HCT116 (cell line): ENCODE data around the gene TOGARAM1. TPM values are rescaled to one million over a fixed set of nuclear protein-coding genes. Genes with fewer than 3 reads are reported as not detected.

Source experiments
- ATAC-seq: fragments of 200-7000 bp; cut with Tn5 transposase; 2 replicates; pipeline ENCODE4 v1.9.1; 2020; ENCODE audit warnings: mild to moderate bottlenecking, moderate library complexity
- BruUV-seq: library from RNA; stranded (reverse); fragments of 400-500 nt; replicated peaks from 2 replicates; lab custom pipeline; 2021; lab: Mats Ljungman, UMichigan
- CTCF ChIA-PET: fragments of 300-600 bp; sonication (Branson Sonifier 250); formaldehyde crosslinking; loops from one replicate; lab custom pipeline; 2021; ENCODE audit warnings: antibody characterized with exemption; lab: Charles Lee
- POLR2A ChIA-PET: fragments of 300-600, 350-600 bp; sonication (Branson Sonifier 250); formaldehyde crosslinking; loops from one replicate; lab custom pipeline; 2021; ENCODE audit warnings: antibody characterized with exemption; lab: Charles Lee
- RAD21 ChIA-PET, 2 experiments: fragments of 300-600 bp; sonication (Branson Sonifier 250); formaldehyde crosslinking; loops; one replicate each; lab custom pipeline; 2023; ENCODE audit warnings: low total read pairs in 2 of 2; ENCODE audit not compliant: uncharacterized antibody in 2 of 2, unreplicated experiment in 2 of 2, low non-redundant PET in 1 of 2; lab: Charles Lee
- DNase-seq: peaks from one replicate; pipeline ENCODE4 v3.0.0-alpha.2; 2010; ENCODE audit warnings: low read depth, low spot score
- H2AFZ ChIP-seq: fragments of 200-600 bp; shearing (Covaris generic), sonication (generic); 2 replicates; pipeline ENCODE4 v1.6.1; 2017; ENCODE audit warnings: low read depth, mixed run types, mixed read lengths, antibody characterized with exemption, low read length; ENCODE audit not compliant: poor library complexity, severe bottlenecking
- H3K27ac ChIP-seq: 2 replicates; pipeline ENCODE4 v1.5.1; 2012; ENCODE audit warnings: low read depth, low read length
- H3K27me3 ChIP-seq: fragments of 200-600 bp; sonication (generic); 2 replicates; pipeline ENCODE4 v1.6.1; 2016; ENCODE audit warnings: mixed run types, low read length, mixed read lengths; ENCODE audit not compliant: insufficient read depth
- H3K36me3 ChIP-seq, 2 experiments: fragments of 200-500 bp in 1 of 2; fragments of 200-600 bp in 1 of 2; sonication (Bioruptor generic) in 1 of 2; sonication (generic) in 1 of 2; 2 replicates each; pipeline versions ENCODE4 v1.5.1 to v1.6.1; 2014 to 2016; ENCODE audit warnings: low read length in 2 of 2, inconsistent platforms in 1 of 2, mixed read lengths in 1 of 2, mixed run types in 1 of 2; ENCODE audit not compliant: insufficient read depth in 2 of 2, control insufficient read depth in 1 of 2
- H3K4me1 ChIP-seq, 2 experiments: fragments of 200-600 bp in 1 of 2; sonication (generic) in 1 of 2; 2 replicates each; pipeline versions ENCODE4 v1.5.1 to v1.6.1; 2012 to 2017; ENCODE audit warnings: low read length in 2 of 2, inconsistent platforms in 1 of 2, mild to moderate bottlenecking in 1 of 2, mixed read lengths in 1 of 2, mixed run types in 1 of 2, moderate library complexity in 1 of 2; ENCODE audit not compliant: insufficient read depth in 2 of 2, control insufficient read depth in 1 of 2
- H3K4me2 ChIP-seq: fragments of 200-600 bp; sonication (generic); 2 replicates; pipeline ENCODE4 v1.6.1; 2017; ENCODE audit warnings: mixed run types, low read length, mixed read lengths
- H3K4me3 ChIP-seq, 2 experiments: fragments of 200-600 bp in 1 of 2; sonication (generic) in 1 of 2; replicated peaks in 1 of 2; 2 replicates each; pipeline ENCODE4 v1.5.1; 2011 to 2016; ENCODE audit warnings: low read length in 2 of 2, control low read depth in 1 of 2, low read depth in 1 of 2, mild to moderate bottlenecking in 1 of 2, mixed read lengths in 1 of 2, mixed run types in 1 of 2
- H3K79me2 ChIP-seq: fragments of 200-600 bp; sonication (generic); 2 replicates; pipeline ENCODE4 v1.6.1; 2017; ENCODE audit warnings: mild to moderate bottlenecking, mixed run types, low read length, moderate library complexity, mixed read lengths; ENCODE audit not compliant: insufficient read depth
- H3K9ac ChIP-seq: fragments of 200-600 bp; sonication (generic); 2 replicates; pipeline ENCODE4 v1.6.1; 2016; ENCODE audit warnings: low read length, mixed read lengths
- H3K9me2 ChIP-seq: fragments of 200-600 bp; sonication (generic), shearing (Covaris generic); 2 replicates; pipeline ENCODE4 v1.6.1; 2017; ENCODE audit warnings: mixed run types, mild to moderate bottlenecking, moderate library complexity; ENCODE audit not compliant: insufficient read depth
- H3K9me3 ChIP-seq, 2 experiments: fragments of 200-500 bp in 1 of 2; fragments of 200-600 bp in 1 of 2; sonication (Bioruptor generic) in 1 of 2; sonication (generic) in 1 of 2; 2 replicates each; pipeline ENCODE4 v1.6.1; 2014 to 2017; ENCODE audit warnings: low read length in 2 of 2, mixed read lengths in 2 of 2, inconsistent platforms in 1 of 2, low read depth in 1 of 2, mild to moderate bottlenecking in 1 of 2, mixed run types in 1 of 2, moderate library complexity in 1 of 2; ENCODE audit not compliant: control insufficient read depth in 1 of 2, insufficient read depth in 1 of 2
- H4K20me1 ChIP-seq: fragments of 200-600 bp; sonication (generic), shearing (Covaris generic); 2 replicates; pipeline ENCODE4 v1.6.1; 2017; ENCODE audit warnings: mixed run types, mild to moderate bottlenecking, moderate library complexity; ENCODE audit not compliant: insufficient read depth
- CBX3 ChIP-seq: IDR thresholded peaks from 2 replicates; pipeline ENCODE4 v1.6.1; 2012; ENCODE audit warnings: low read depth
- CTCF ChIP-seq, 3 experiments: fragments of 200-600 bp in 1 of 3; sonication (generic) in 1 of 3; IDR thresholded peaks in 2 of 3; conservative IDR thresholded peaks in 1 of 3; 2 replicates each; pipeline ENCODE4 v1.5.1; 2012 to 2017; ENCODE audit warnings: low read depth in 2 of 3, low read length in 2 of 3, antibody characterized with exemption in 1 of 3, borderline replicate concordance in 1 of 3, control low read depth in 1 of 3, mild to moderate bottlenecking in 1 of 3, mixed read lengths in 1 of 3, mixed run types in 1 of 3, moderate library complexity in 1 of 3; ENCODE audit not compliant: insufficient read depth in 1 of 3
- EGR1 ChIP-seq: IDR thresholded peaks from 2 replicates; pipeline ENCODE4 v1.6.1; 2012; ENCODE audit warnings: low read depth
- ELF1 ChIP-seq: IDR thresholded peaks from 2 replicates; pipeline ENCODE4 v1.6.1; 2012; ENCODE audit warnings: low read depth, borderline replicate concordance
- EZH2 ChIP-seq: fragments of 200-600 bp; sonication (generic); IDR thresholded peaks from 2 replicates; pipeline ENCODE4 v1.6.1; 2017; ENCODE audit warnings: antibody characterized with exemption, mixed run types
- POLR2AphosphoS5 ChIP-seq: IDR thresholded peaks from 2 replicates; pipeline ENCODE4 v1.6.1; 2011; ENCODE audit warnings: mild to moderate bottlenecking, low read depth, low read length, moderate library complexity
- RAD21 ChIP-seq: IDR thresholded peaks from 2 replicates; pipeline ENCODE4 v1.6.1; 2012; ENCODE audit warnings: low read depth, mild to moderate bottlenecking
- YY1 ChIP-seq: IDR thresholded peaks from 2 replicates; pipeline ENCODE4 v1.6.1; 2011; ENCODE audit warnings: low read length, low read depth, moderate library complexity, mild to moderate bottlenecking; ENCODE audit not compliant: insufficient replicate concordance; ENCODE audit errors: extremely low read depth
- intact Hi-C: fragments of 100-400 bp; cut with micrococcal nuclease; formaldehyde crosslinking; loops from 2 replicates; pipeline ENCODE4 v1.10.0; 2022
- total RNA-seq: library from RNA; stranded (reverse); gene quantifications from one replicate; pipeline ENCODE4 v1.2.1, GENCODE V29; 2021; ENCODE audit not compliant: unreplicated experiment
- TF ChIP-seq, protein P1 (sequence below): IDR thresholded peaks from 2 replicates; pipeline ENCODE4 v1.6.1; 2012

Gene TOGARAM1
- total RNA-seq, 1 experiment from 2014 or later = 1.9 TPM

- Histone ChIP-seq H3K4me2 (no peak overlapping the region), H3K36me3 (no peaks in the 10 kb centered on the region), H2AFZ (no peak overlapping the region), H3K4me3 (no peak overlapping the region), H3K9ac (no peak overlapping the region), H3K27ac (no peak overlapping the region), H4K20me1 (no peaks in the 10 kb centered on the region; the same call in 1 of the 2 replicates), H3K27me3 (no peaks in the 10 kb centered on the region), H3K9me2 (no peaks in the 10 kb centered on the region), H3K79me2 (peaks cover 88% of the 10 kb centered on the region), H3K4me1 (no peaks in the 10 kb centered on the region), H3K9me3 (no peaks in the 10 kb centered on the region)
- BruUV-seq = no TSS peak
- ChIA-PET POLR2A (no interaction called here), RAD21 (no interaction called here), CTCF (no interaction called here)
- TF ChIP-seq CTCF (IDR thresholded peaks at IDR 0.05 in 2 of 3, conservative IDR thresholded peaks at IDR 0.05 in 1 of 3; ENCODE audit: borderline replicate concordance in 1 of 3, insufficient read depth in 1 of 3, low read depth in 2 of 3, low read length in 2 of 3) (no peak), EZH2 (no peak), ELF1 (no peak), POLR2AphosphoS5 (no peak), CBX3 (no peak), EGR1 (no peak), RAD21 (no peak), YY1 (no peak)
- TF ChIP-seq, protein P1, sequence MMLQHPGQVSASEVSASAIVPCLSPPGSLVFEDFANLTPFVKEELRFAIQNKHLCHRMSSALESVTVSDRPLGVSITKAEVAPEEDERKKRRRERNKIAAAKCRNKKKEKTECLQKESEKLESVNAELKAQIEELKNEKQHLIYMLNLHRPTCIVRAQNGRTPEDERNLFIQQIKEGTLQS = no peak
- ATAC-seq = no peak
- intact Hi-C loops = no loop called here
- DNase-seq = no peak
Measured at GRCh38 chr14:44952391-44953110, 9.4 kb upstream of the TOGARAM1 start.
